Femur (tissue), 1 donor: ENCODE results near the gene IFT88.

Experiments used
- DNase-seq: peaks from one replicate; pipeline ENCODE4 v3.0.0-alpha.2; 2017

IFT88 gene

GRCh38 chr13:20696073-20696472 is 129.1 kb downstream of the IFT88 start:
- no peak for DNase-seq

GRCh38 chr13:20699715-20700114 is 132.8 kb downstream of the IFT88 start:
- DNase-seq: no peak

GRCh38 chr13:20700288-20700687 is 133.3 kb downstream of the IFT88 start:
- no peak for DNase-seq

- DNase-seq: no peak
Measured at GRCh38 chr13:20701461-20701860, 134.5 kb downstream of the IFT88 start.

GRCh38 chr13:20702530-20702914 is 135.6 kb downstream of the IFT88 start:
- DNase-seq: no peak

GRCh38 chr13:20702915-20703779 is 136.2 kb downstream of the IFT88 start, which contains the start of gene IL17D:
Gene IL17D, plus strand, starts transcription at chr13:20703699. Its CDS starts 303 bp downstream, at chr13:20704002.
- DNase-seq: peak; percentile 57

- DNase-seq: peak; percentile 88
Measured at GRCh38 chr13:20703780-20704458, 137.0 kb downstream of the IFT88 start.

GRCh38 chr13:20704459-20705069 is 137.6 kb downstream of the IFT88 start:
- DNase-seq: no peak

GRCh38 chr13:20706661-20707060 is 139.7 kb downstream of the IFT88 start:
- DNase-seq: no peak

- DNase-seq: no peak
Measured at GRCh38 chr13:20708216-20708615, 141.3 kb downstream of the IFT88 start.

- DNase-seq: no peak
Measured at GRCh38 chr13:20709369-20709768, 142.4 kb downstream of the IFT88 start.

GRCh38 chr13:20709782-20710181 is 142.8 kb downstream of the IFT88 start:
- no peak for DNase-seq

- DNase-seq: no peak
Measured at GRCh38 chr13:20711301-20712044, 144.5 kb downstream of the IFT88 start.

GRCh38 chr13:20713014-20713376 is 146.0 kb downstream of the IFT88 start:
- no peak for DNase-seq

- peak; percentile 69 for DNase-seq
Measured at GRCh38 chr13:20713751-20714150, 146.8 kb downstream of the IFT88 start.

GRCh38 chr13:20714161-20714560 is 147.2 kb downstream of the IFT88 start:
- DNase-seq: peak; percentile 85

- peak; percentile 95 for DNase-seq
Measured at GRCh38 chr13:20714563-20715329, 147.8 kb downstream of the IFT88 start.

- no peak for DNase-seq
Measured at GRCh38 chr13:20715330-20715712, 148.4 kb downstream of the IFT88 start.

GRCh38 chr13:20716951-20717350 is 150.0 kb downstream of the IFT88 start:
- no peak for DNase-seq

- DNase-seq: no peak
Measured at GRCh38 chr13:20717581-20718542, 150.9 kb downstream of the IFT88 start.

- DNase-seq: no peak
Measured at GRCh38 chr13:20718958-20719566, 152.1 kb downstream of the IFT88 start.
